H1 (cell line): Measurements from ENCODE around the gene ATP5ME. TPM values are rescaled to one million over a fixed set of nuclear protein-coding genes. Genes with fewer than 3 reads are reported as not detected.

Source experiments
- CBX8 ChIP-seq: fragments of 300-800, 300-1000 bp; sonication (generic); IDR thresholded peaks from 2 replicates; pipeline ENCODE4 v1.7.1; 2016; ENCODE audit warnings: low read depth, low read length, borderline replicate concordance
- CEBPB ChIP-seq: IDR thresholded peaks from 2 replicates; pipeline ENCODE4 v1.6.1; 2012; ENCODE audit warnings: low read depth, low read length
- CHD2 ChIP-seq: IDR thresholded peaks from 2 replicates; pipeline ENCODE4 v1.6.1; 2012; ENCODE audit warnings: low read length, improper control_type of control experiment
- CHD7 ChIP-seq: fragments of 300-600 bp; sonication (generic); IDR thresholded peaks from 2 replicates; pipeline ENCODE4 v1.7.1; 2012; ENCODE audit warnings: low read length, moderate library complexity, mild to moderate bottlenecking, inconsistent platforms; ENCODE audit not compliant: insufficient replicate concordance
- CREB1 ChIP-seq: IDR thresholded peaks from 2 replicates; pipeline ENCODE4 v1.6.1; 2012; ENCODE audit warnings: inconsistent platforms
- CTBP2 ChIP-seq: IDR thresholded peaks from 2 replicates; pipeline ENCODE4 v1.7.0; 2011; ENCODE audit warnings: borderline replicate concordance, mild to moderate bottlenecking, moderate library complexity, mixed read lengths, low read length; ENCODE audit not compliant: insufficient read depth, insufficient read length
- POLR2A ChIP-seq, 2 experiments: IDR thresholded peaks; 1 replicate in 1 of 2; 2 replicates in 1 of 2; pipeline ENCODE4 v1.6.1; 2011; ENCODE audit warnings: low read depth in 2 of 2, low read length in 2 of 2, mild to moderate bottlenecking in 2 of 2; ENCODE audit errors: control extremely low read depth in 1 of 2
- POLR2AphosphoS5 ChIP-seq: IDR thresholded peaks from 2 replicates; pipeline ENCODE4 v1.6.1; 2011; ENCODE audit warnings: low read depth, low read length
- RXRA ChIP-seq: IDR thresholded peaks from 2 replicates; pipeline ENCODE4 v1.6.1; 2011; ENCODE audit warnings: low read depth, mild to moderate bottlenecking, low read length, moderate library complexity; ENCODE audit not compliant: insufficient read depth
- SP2 ChIP-seq: IDR thresholded peaks from 2 replicates; pipeline ENCODE4 v1.6.1; 2012; ENCODE audit warnings: mild to moderate bottlenecking, low read length, inconsistent platforms
- YY1 ChIP-seq: IDR thresholded peaks from 2 replicates; pipeline ENCODE4 v1.6.1; 2011; ENCODE audit warnings: low read depth, mild to moderate bottlenecking, low read length
- polyA plus RNA-seq, 7 experiments: library from polyadenylated mRNA; depleted of rRNA in 3 of 7; stranded (reverse) in 5 of 7; unstranded in 2 of 7; fragments of >200 nt in 5 of 7; fragments of 200-250 nt in 2 of 7; gene quantifications; 1 replicate in 5 of 7; 2 replicates in 1 of 7; 4 replicates in 1 of 7; pipeline versions ENCODE4 v1.2.1 to v1.2.3, GENCODE V29; 2011 to 2013; ENCODE audit warnings: missing spikeins in 2 of 7, mixed read lengths in 2 of 7
- total RNA-seq: library from RNA; stranded (reverse); fragmentation: NEBNext Ultra II Directional; extraction: Animal tissue kit (Norgen Biotek cat#: 25700); gene quantifications from 2 replicates; pipeline ENCODE4 v1.2.1, GENCODE V29; 2021
- TF ChIP-seq, protein P1 (sequence below): IDR thresholded peaks from 2 replicates; pipeline ENCODE4 v1.6.1; 2012; ENCODE audit warnings: inconsistent platforms

Gene ATP5ME
- total and polyA plus RNA-seq, 2 of the 8 experiments (the other 6 are each of a cell fraction or from before 2014, with no cell fraction given) = 375 to 450 TPM

DNA sequence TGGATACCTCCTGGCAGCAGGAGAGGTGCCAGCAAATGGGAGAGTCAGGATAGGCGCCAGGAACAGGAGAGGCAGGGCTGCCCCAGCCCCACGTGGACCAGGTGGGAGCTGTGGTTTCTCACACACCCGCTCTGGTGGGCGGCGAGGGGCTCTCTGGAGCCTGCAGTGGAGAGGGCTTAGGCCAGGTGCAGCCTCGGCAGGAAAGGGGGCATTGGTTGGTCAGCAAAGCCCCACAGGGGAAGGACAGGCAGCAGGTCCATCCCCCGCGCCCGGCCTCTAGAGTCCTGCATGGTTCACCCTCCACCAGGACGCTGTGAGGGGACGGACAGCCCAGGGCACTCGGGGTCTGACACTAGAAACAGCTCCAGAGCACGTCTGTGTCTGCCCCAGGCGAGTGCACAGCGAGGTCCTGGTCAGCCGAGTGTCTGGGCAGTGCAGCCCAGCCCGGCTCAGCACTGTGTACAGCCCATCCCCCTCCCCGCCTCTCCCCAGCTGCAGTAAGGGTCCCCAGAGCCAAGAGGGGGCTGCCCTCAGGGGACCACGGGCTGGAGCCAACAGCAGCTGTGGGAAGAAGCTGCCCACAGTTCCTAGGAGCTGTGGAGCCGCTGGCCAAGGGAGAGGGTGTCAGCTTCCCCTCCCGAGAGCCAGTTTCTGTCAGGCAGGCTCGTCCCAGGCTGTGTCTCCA is 8.2 kb downstream of the ATP5ME start (continued):
- TF ChIP-seq CHD7 (no peak), SP2 (no peak), CHD2 (no peak), POLR2AphosphoS5 (no peak), YY1 (no peak), POLR2A (IDR thresholded peaks at IDR 0.05; ENCODE audit: control extremely low read depth in 1 of 2, low read depth in 2 of 2, low read length in 2 of 2) (no peak), RXRA (no peak), CEBPB (no peak), CBX8 (no peak), CTBP2 (no peak), CREB1 (no peak)
- TF ChIP-seq, protein P1, sequence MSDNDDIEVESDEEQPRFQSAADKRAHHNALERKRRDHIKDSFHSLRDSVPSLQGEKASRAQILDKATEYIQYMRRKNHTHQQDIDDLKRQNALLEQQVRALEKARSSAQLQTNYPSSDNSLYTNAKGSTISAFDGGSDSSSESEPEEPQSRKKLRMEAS = no peak
